Central memory CD8-positive, alpha-beta T cell (primary cell): Measurements from ENCODE around the gene FAM219B.

ENCODE experiments used
- ATAC-seq: fragments of 150-1000 bp; cut with Tn5 transposase; replicated peaks from 2 replicates; pipeline ENCODE4 v1.10.0; 2022; ENCODE audit warnings: mild to moderate bottlenecking, moderate FRiP score, moderate number of reproducible peaks; ENCODE audit not compliant: poor library complexity, severe bottlenecking; ENCODE audit errors: extremely low read depth
- DNase-seq, 2 donors: peaks; one replicate each; pipeline ENCODE4 v3.0.0; 2021; ENCODE audit warnings: low spot score in 2 of 2
- H3K27ac Mint-ChIP-seq: one replicate; pipeline ENCODE4 v1.8.0; 2022; ENCODE audit warnings: low read depth, mild to moderate bottlenecking, moderate library complexity, mixed read lengths
- H3K27me3 Mint-ChIP-seq: one replicate; pipeline ENCODE4 v1.8.0; 2022; ENCODE audit warnings: mixed read lengths
- H3K36me3 Mint-ChIP-seq: one replicate; pipeline ENCODE4 v1.8.0; 2022; ENCODE audit warnings: mild to moderate bottlenecking, moderate library complexity, mixed read lengths; ENCODE audit not compliant: insufficient read depth
- H3K4me1 Mint-ChIP-seq: one replicate; pipeline ENCODE4 v1.8.0; 2022; ENCODE audit warnings: mixed read lengths
- H3K4me3 Mint-ChIP-seq: one replicate; pipeline ENCODE4 v1.8.0; 2022; ENCODE audit warnings: mild to moderate bottlenecking, moderate library complexity, mixed read lengths
- H3K9me3 Mint-ChIP-seq: one replicate; pipeline ENCODE4 v1.8.0; 2022; ENCODE audit warnings: mixed read lengths

FAM219B gene

GRCh38 chr15:74866090-74866489 lies 40.6 kb downstream of the FAM219B start:
- peaks cover 30% of the 10 kb centered on the region for H3K36me3 Mint-ChIP-seq
- H3K4me1 Mint-ChIP-seq: peaks cover 69% of the 10 kb centered on the region
- DNase-seq: no peak
- peak overlapping the region; percentile 74 for H3K27ac Mint-ChIP-seq
- no peaks in the 10 kb centered on the region for H3K27me3 Mint-ChIP-seq
- ATAC-seq: no peak
- no peaks in the 10 kb centered on the region for H3K9me3 Mint-ChIP-seq
- H3K4me3 Mint-ChIP-seq: peak overlapping the region; percentile 19

GRCh38 chr15:74865316-74865715 lies 41.3 kb downstream of the FAM219B start:
- Mint-ChIP-seq H3K4me3 (peak overlapping the region; percentile 19), H3K9me3 (no peaks in the 10 kb centered on the region), H3K27ac (peak overlapping the region; percentile 71), H3K36me3 (peaks cover 32% of the 10 kb centered on the region), H3K27me3 (no peaks in the 10 kb centered on the region), H3K4me1 (peaks cover 61% of the 10 kb centered on the region)
- ATAC-seq (no peak), DNase-seq (no peak)

GRCh38 chr15:74864296-74864695 lies 42.4 kb downstream of the FAM219B start:
- H3K4me3 Mint-ChIP-seq: peak overlapping the region; percentile 24
- H3K27ac Mint-ChIP-seq: peak overlapping the region; percentile 71
- peaks cover 27% of the 10 kb centered on the region for H3K36me3 Mint-ChIP-seq
- no peaks in the 10 kb centered on the region for H3K9me3 Mint-ChIP-seq
- DNase-seq (no peak), ATAC-seq (no peak)
- no peaks in the 10 kb centered on the region for H3K27me3 Mint-ChIP-seq
- H3K4me1 Mint-ChIP-seq: peaks cover 55% of the 10 kb centered on the region

- Mint-ChIP-seq H3K9me3 (no peaks in the 10 kb centered on the region), H3K36me3 (peaks cover 27% of the 10 kb centered on the region), H3K4me1 (peaks cover 55% of the 10 kb centered on the region), H3K4me3 (peak overlapping the region; percentile 6), H3K27me3 (no peaks in the 10 kb centered on the region), H3K27ac (peak overlapping the region; percentile 71)
- ATAC-seq: peak; percentile 29
- DNase-seq: no peak
Observed at GRCh38 chr15:74863239-74864056, 43.2 kb downstream of the FAM219B start.

- H3K4me3 Mint-ChIP-seq: peak overlapping the region; percentile 43
- H3K27me3 Mint-ChIP-seq: no peaks in the 10 kb centered on the region
- ATAC-seq (no peak), DNase-seq (no peak)
- peaks cover 36% of the 10 kb centered on the region for H3K4me1 Mint-ChIP-seq
- peaks cover 23% of the 10 kb centered on the region for H3K36me3 Mint-ChIP-seq
- no peaks in the 10 kb centered on the region for H3K9me3 Mint-ChIP-seq
- peak overlapping the region; percentile 72 for H3K27ac Mint-ChIP-seq
Observed at GRCh38 chr15:74858369-74858740, 48.3 kb downstream of the FAM219B start.

GRCh38 chr15:74857671-74858368 lies 48.8 kb downstream of the FAM219B start:
- ATAC-seq (peak; percentile 82), DNase-seq (no peak)
- peak overlapping the region; percentile 72 for H3K27ac Mint-ChIP-seq
- H3K9me3 Mint-ChIP-seq: no peaks in the 10 kb centered on the region
- no peaks in the 10 kb centered on the region for H3K27me3 Mint-ChIP-seq
- peaks cover 24% of the 10 kb centered on the region for H3K36me3 Mint-ChIP-seq
- H3K4me1 Mint-ChIP-seq: peaks cover 36% of the 10 kb centered on the region
- H3K4me3 Mint-ChIP-seq: peak overlapping the region; percentile 43

GRCh38 chr15:74857082-74857655 lies 49.5 kb downstream of the FAM219B start:
- Mint-ChIP-seq H3K4me3 (peak overlapping the region; percentile 1), H3K36me3 (peaks cover 23% of the 10 kb centered on the region), H3K27ac (peak overlapping the region; percentile 72), H3K4me1 (peaks cover 36% of the 10 kb centered on the region), H3K9me3 (no peaks in the 10 kb centered on the region), H3K27me3 (no peaks in the 10 kb centered on the region)
- DNase-seq (no peak), ATAC-seq (peak; percentile 63)

GRCh38 chr15:74856537-74856936 lies 50.1 kb downstream of the FAM219B start:
- no peak for ATAC-seq
- no peak for DNase-seq
- peaks cover 24% of the 10 kb centered on the region for H3K36me3 Mint-ChIP-seq
- peak overlapping the region; percentile 72 for H3K27ac Mint-ChIP-seq
- peaks cover 36% of the 10 kb centered on the region for H3K4me1 Mint-ChIP-seq
- no peaks in the 10 kb centered on the region for H3K27me3 Mint-ChIP-seq
- no peaks in the 10 kb centered on the region for H3K9me3 Mint-ChIP-seq
- peak overlapping the region; percentile 1 for H3K4me3 Mint-ChIP-seq

GRCh38 chr15:74855857-74856256 lies 50.8 kb downstream of the FAM219B start:
- no peak overlapping the region for H3K4me3 Mint-ChIP-seq
- peaks cover 24% of the 10 kb centered on the region for H3K36me3 Mint-ChIP-seq
- DNase-seq (no peak), ATAC-seq (no peak)
- no peaks in the 10 kb centered on the region for H3K9me3 Mint-ChIP-seq
- H3K4me1 Mint-ChIP-seq: peaks cover 36% of the 10 kb centered on the region
- H3K27me3 Mint-ChIP-seq: no peaks in the 10 kb centered on the region
- peak overlapping the region; percentile 72 for H3K27ac Mint-ChIP-seq

GRCh38 chr15:74854453-74855022 lies 52.1 kb downstream of the FAM219B start:
- H3K27me3 Mint-ChIP-seq: no peaks in the 10 kb centered on the region
- peaks cover 24% of the 10 kb centered on the region for H3K36me3 Mint-ChIP-seq
- H3K4me1 Mint-ChIP-seq: peaks cover 34% of the 10 kb centered on the region
- no peak for ATAC-seq
- no peak for DNase-seq
- no peak overlapping the region for H3K4me3 Mint-ChIP-seq
- H3K9me3 Mint-ChIP-seq: no peaks in the 10 kb centered on the region
- H3K27ac Mint-ChIP-seq: no peak overlapping the region

GRCh38 chr15:74851960-74852359 lies 54.7 kb downstream of the FAM219B start:
- H3K27me3 Mint-ChIP-seq: no peaks in the 10 kb centered on the region
- no peak for ATAC-seq

GRCh38 chr15:74850393-74850792 lies 56.3 kb downstream of the FAM219B start:
- Mint-ChIP-seq H3K27ac (no peak overlapping the region), H3K36me3 (peaks cover 42% of the 10 kb centered on the region), H3K4me1 (peaks cover 5% of the 10 kb centered on the region), H3K9me3 (no peaks in the 10 kb centered on the region), H3K27me3 (no peaks in the 10 kb centered on the region), H3K4me3 (no peak overlapping the region)
- DNase-seq (no peak), ATAC-seq (no peak)

More at GRCh38 chr15:74851960-74852359, 54.7 kb downstream of the FAM219B start:
- DNase-seq: no peak
- Mint-ChIP-seq H3K27ac (no peak overlapping the region), H3K4me3 (no peak overlapping the region), H3K4me1 (peaks cover 9% of the 10 kb centered on the region), H3K36me3 (peaks cover 41% of the 10 kb centered on the region), H3K9me3 (no peaks in the 10 kb centered on the region)
